HG03575 (cell line): ENCODE data around the gene NUP85.
"Not testable (repeated sequence)": the region's sequence is repeated elsewhere in the genome, so short reads cannot be mapped to it uniquely, and the experiment has no call there.

Source experiments
- ATAC-seq: cut with Tn5 transposase; IDR thresholded peaks from one replicate; pipeline ENCODE4 v1.9.1; 2021; ENCODE audit not compliant: unreplicated experiment, insufficient number of reproducible peaks, low FRiP score; ENCODE audit errors: extremely low read depth

The NUP85 gene

DNA sequence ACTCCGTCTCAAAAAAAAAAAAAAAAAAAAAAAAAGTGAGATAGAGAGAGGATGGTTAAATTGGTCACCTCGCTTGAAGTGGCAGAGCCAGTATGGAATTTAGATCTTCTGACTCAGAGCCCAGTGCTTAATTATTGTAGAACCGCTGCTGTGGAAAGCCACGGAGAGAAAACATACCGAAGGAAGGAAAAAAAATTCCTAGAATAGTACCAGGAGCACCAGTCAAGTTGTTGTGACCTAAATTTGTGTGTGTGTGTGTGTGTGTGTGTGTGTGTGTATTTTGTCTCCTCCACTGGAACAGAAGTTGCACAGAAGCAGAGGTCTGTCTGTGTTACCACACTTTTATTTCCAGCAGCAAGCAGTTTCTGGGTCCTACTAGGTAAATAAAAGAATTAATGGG lies 10.6 kb upstream of the NUP85 start:
- ATAC-seq = no peak

- ATAC-seq = no peak
These were observed 5.4 kb upstream of the NUP85 start for GRCh38 chr17:75199886-75200618.

- no peak for ATAC-seq
These were observed 299 bp downstream of the NUP85 start for GRCh38 chr17:75205793-75206163.

DNA sequence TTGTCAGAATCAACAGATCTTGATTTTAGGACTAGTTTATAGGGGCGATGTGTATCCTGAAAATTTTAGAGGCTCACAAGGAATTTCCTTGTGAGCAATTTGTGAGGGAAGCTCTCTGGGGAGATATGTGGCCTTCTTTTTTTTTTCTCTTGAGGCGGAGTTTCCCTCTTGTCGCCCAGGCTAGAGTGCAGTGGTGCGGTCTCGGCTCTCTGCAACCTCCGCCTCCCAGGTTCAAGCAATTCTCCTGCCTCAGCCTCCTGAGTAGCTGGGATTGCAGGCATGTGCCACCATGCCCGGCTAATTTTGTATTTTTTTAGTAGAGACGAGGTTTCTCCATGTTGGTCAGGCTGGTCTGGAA lies 1.6 kb downstream of the NUP85 start:
- not testable (repeated sequence) for ATAC-seq

DNA sequence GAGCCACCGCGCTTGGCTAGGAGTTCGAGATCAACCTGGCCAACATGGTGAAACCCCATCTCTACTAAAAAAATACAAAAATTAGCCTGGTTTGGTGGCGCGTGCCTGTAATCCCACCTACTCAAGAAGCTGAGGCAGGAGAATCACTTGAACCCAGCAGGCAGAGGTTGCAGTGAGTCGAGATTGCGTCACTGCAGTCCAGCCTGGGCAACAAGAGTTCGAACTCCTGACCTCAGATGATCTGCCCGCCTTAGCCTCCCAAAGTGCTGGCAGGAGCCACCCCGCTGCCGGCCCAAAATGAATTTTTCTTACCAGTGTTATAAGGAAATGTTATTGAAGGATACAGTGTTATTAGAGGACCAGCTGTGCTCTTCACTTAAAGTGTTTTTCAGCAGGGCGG lies 2.3 kb downstream of the NUP85 start:
- ATAC-seq = no peak

GRCh38 chr17:75208161-75208560 lies 2.7 kb downstream of the NUP85 start:
- no peak for ATAC-seq

DNA sequence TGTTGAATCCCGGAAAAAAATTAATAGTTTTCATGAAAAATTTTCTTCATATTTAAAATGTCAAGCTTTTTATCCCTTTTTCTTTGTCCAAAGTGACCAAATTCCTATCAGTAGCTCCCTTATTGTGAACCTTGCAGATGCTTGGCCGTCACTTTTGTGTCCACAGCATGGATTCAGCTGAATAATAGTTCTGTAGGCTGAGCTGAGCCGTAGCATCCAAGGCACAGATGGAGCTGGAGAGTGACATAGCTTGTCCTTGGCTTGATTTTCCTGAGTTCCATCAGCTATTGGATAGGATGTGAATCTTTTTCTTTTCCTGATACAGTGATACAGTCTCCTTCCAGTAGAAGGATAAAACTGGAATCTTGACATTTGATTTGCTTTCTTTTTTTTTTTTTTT lies 3.6 kb downstream of the NUP85 start:
- ATAC-seq = no peak

GRCh38 chr17:75218131-75218530 lies 12.7 kb downstream of the NUP85 start:
- no peak for ATAC-seq

DNA sequence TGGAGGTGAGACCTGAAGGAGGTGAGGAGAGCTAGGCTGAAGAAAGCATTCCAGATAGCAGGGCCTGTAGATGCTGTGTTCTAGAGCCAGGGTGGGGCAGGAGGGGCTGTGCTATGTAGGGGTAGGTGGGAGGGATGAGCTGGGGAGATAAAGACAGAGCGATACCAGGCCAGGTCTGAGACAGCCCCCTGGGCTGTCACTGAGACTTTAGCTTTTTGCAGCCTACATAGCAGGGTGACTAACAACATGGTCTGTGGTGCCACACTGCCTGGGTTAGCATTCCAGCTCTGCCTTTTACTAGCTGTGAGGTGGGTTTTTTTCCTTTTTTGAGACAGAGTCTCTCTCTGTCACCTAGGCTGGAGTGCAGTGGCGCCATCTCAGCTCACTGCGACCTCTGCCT lies 14.3 kb downstream of the NUP85 start:
- no peak for ATAC-seq

- no peak for ATAC-seq
These were observed 19.5 kb downstream of the NUP85 start for GRCh38 chr17:75225016-75225415.

DNA sequence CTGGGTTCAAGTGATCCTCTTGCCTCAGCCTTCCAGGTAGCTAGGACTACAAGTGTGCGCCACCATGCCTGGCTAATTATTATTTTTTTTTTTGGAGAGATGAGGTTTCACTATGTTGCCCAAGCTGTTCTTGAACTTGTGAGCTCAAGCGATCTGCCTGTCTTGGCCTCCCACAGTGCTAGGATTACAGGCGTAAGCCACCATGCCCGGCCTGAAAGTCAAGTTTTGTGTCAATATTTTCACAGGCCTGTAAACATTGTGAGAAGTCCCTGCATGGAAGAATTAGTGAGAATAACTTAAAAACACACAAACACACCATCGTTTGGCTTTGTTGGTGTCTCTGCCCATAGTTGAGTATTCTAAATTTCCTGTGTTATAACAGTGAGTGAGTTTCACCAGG lies 22.2 kb downstream of the NUP85 start:
- ATAC-seq = no peak

GRCh38 chr17:75228305-75228704 lies 22.8 kb downstream of the NUP85 start:
- ATAC-seq = no peak

GRCh38 chr17:75228847-75229246 lies 23.4 kb downstream of the NUP85 start:
- ATAC-seq = no peak

DNA sequence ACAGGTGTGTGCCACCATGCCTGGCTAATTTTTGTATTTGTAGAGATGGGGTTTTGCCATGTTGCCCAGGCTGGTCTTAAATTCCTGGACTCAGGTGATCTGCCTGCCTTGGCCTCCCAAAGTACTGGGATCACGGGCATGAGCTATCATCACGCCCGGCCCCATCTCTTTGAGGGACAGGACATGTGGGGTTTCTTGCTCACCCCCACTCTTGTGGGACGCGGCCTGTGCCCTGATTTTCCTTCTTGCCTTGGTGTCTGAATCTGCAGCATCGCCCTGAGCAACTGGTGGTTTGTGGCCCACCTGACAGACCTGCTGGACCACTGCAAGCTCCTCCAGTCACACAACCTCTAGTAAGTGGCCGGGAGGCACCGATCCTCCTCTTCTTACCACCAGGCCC lies 25.6 kb downstream of the NUP85 start:
- ATAC-seq = no peak

DNA sequence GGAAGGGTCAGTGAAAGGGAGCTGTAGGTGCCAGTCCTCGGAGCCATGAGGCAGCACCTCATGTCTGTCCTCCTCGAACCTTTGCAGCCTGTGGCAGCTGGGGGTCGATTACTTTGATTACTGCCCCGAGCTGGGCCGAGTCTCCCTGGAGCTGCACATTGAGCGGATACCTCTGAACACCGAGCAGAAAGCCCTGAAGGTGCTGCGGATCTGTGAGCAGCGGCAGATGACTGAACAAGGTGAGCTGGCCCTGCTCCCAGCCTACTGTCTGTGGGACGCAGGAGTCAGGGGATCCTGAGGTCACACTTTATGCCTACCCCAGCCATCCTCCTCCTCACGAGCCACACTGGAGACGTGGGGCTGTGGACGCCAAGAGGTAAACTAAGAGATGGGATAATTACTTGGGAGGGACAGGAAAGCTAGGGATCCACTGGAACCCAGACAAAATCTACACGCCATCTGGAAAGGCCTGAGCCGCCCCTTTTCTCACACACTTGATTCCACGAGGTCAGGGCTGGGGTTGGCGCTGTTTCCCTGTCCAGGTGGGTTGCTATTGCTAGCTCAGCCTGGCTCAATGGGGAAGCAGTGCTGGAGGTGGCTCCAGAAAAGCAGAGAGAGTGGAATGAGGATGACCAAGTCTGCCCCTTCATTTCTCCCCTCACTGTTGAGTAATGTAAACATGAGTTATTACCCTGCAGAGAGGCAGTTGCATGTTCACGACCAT lies 26.4 kb downstream of the NUP85 start:
- no peak for ATAC-seq

- no peak for ATAC-seq
These were observed 27.3 kb downstream of the NUP85 start for GRCh38 chr17:75232786-75233185.

- ATAC-seq = no peak
These were observed 31.9 kb downstream of the NUP85 start for GRCh38 chr17:75237100-75238014.

GRCh38 chr17:75238020-75238580 lies 32.6 kb downstream of the NUP85 start:
- no peak for ATAC-seq

DNA sequence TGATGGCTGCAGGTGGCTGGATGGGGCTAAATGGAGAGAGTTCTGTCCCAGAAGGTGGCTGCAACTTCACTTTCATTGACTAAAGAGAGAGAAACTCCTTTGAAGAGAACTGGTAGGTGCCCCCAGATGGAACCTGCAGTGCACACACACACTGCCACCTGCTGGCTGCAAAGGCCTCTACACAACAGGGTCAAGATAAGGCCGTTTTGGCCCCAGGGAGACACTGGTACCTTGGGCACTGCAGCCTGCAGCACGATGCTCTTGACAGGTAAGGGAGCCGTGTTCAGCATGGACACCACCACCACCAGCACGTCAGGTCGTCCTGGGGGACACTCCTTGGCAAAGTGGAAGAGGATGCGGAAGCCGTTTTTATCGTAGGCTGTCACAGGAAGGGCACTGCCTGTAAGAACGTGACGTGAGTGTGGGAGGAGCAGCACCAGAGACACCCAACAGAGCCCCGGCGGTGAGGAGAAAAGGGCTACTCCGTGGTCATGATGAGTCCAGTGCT lies 33.3 kb downstream of the NUP85 start:
- ATAC-seq = no peak
